Measurements from ENCODE around the gene TANGO6. TPM values are rescaled to one million over a fixed set of nuclear protein-coding genes. Genes with fewer than 3 reads are reported as not detected.

Gene TANGO6
- total and polyA plus RNA-seq, 12 donors: 1.9 to 17.9 (median 10.9) TPM

- Histone ChIP-seq H3K4me1 (replicated peaks in 1 of 2) (no peaks in the 10 kb centered on the region), H3K36me3 (replicated peaks in 1 of 2) (no peaks in the 10 kb centered on the region), H3K27me3 (no peaks in the 10 kb centered on the region), H3K4me3 (no peak overlapping the region), H3K9me3 (replicated peaks in 1 of 3) (no peaks in the 10 kb centered on the region), H3K27ac (no peak overlapping the region)
- no peak for TF ChIP-seq CTCF (IDR thresholded peaks at IDR 0.05)
- TF ChIP-seq POLR2A (IDR thresholded peaks at IDR 0.05): no peak
- DNase-seq: no peak
- intact Hi-C loops (cut with DNase I): no loop called here
- WGBS, 4 donors: 96 to 98% (median 97%) methylated on average over 2 of the region's 2 CpGs
Measured at GRCh38 chr16:68892898-68893297, 49.6 kb downstream of the TANGO6 start.

- no peaks in the 10 kb centered on the region for H3K36me3 ChIP-seq (replicated peaks in 1 of 2)
- TF ChIP-seq CTCF (IDR thresholded peaks at IDR 0.05) (no peak), POLR2A (IDR thresholded peaks at IDR 0.05) (no peak)
- intact Hi-C loops (cut with DNase I): no loop called here
- no peak overlapping the region for H3K4me3 ChIP-seq
- H3K27me3 ChIP-seq: no peaks in the 10 kb centered on the region
- H3K4me1 ChIP-seq (replicated peaks in 1 of 2): no peaks in the 10 kb centered on the region
- WGBS, 4 donors: 89 to 91% (median 90%) methylated on average over 11 of the region's 11 CpGs
- H3K9me3 ChIP-seq (replicated peaks in 1 of 3): no peaks in the 10 kb centered on the region
- H3K27ac ChIP-seq: no peak overlapping the region
- no peak for DNase-seq
Measured at GRCh38 chr16:68893710-68894705, 50.7 kb downstream of the TANGO6 start.

GRCh38 chr16:68894714-68895113 is 51.4 kb downstream of the TANGO6 start:
- no peaks in the 10 kb centered on the region for H3K27me3 ChIP-seq
- no peak for TF ChIP-seq POLR2A (IDR thresholded peaks at IDR 0.05)
- TF ChIP-seq CTCF (IDR thresholded peaks at IDR 0.05): no peak
- no peak for DNase-seq
- H3K9me3 ChIP-seq (replicated peaks in 1 of 3): no peaks in the 10 kb centered on the region
- H3K4me1 ChIP-seq (replicated peaks in 1 of 2): no peaks in the 10 kb centered on the region
- WGBS, 4 donors: 93 to 97% (median 95%) methylated on average over 5 of the region's 5 CpGs
- H3K36me3 ChIP-seq (replicated peaks in 1 of 2): no peaks in the 10 kb centered on the region
- intact Hi-C loops (cut with DNase I): no loop called here
- H3K4me3 ChIP-seq: no peak overlapping the region
- H3K27ac ChIP-seq: no peak overlapping the region

- DNase-seq: no peak
- H3K9me3 ChIP-seq (replicated peaks in 1 of 3): no peaks in the 10 kb centered on the region
- no peak overlapping the region for H3K27ac ChIP-seq
- H3K27me3 ChIP-seq: no peaks in the 10 kb centered on the region
- intact Hi-C loops (cut with DNase I): no loop called here
- no peaks in the 10 kb centered on the region for H3K36me3 ChIP-seq (replicated peaks in 1 of 2)
- H3K4me3 ChIP-seq: no peak overlapping the region
- no peak for TF ChIP-seq POLR2A (IDR thresholded peaks at IDR 0.05)
- no peak for TF ChIP-seq CTCF (IDR thresholded peaks at IDR 0.05)
- H3K4me1 ChIP-seq (replicated peaks in 1 of 2): no peaks in the 10 kb centered on the region
- WGBS, 4 donors: 82 to 89% (median 86%) methylated on average over 4 of the region's 4 CpGs
Measured at GRCh38 chr16:68898026-68898425, 54.7 kb downstream of the TANGO6 start.

All from adrenal gland (tissue), 12 donors.